GM18517 (cell line): Measurements from ENCODE around the gene SFTPB.
A peak's percentile ranks its signal among the peaks of the same experiment; 100 is the strongest.
"Not testable (repeated sequence)": the region's sequence is repeated elsewhere in the genome, so short reads cannot be mapped to it uniquely, and the experiment has no call there.

Experiments
- ATAC-seq: cut with Tn5 transposase; IDR thresholded peaks from one replicate; pipeline ENCODE4 v1.9.1; 2021; ENCODE audit warnings: mild to moderate bottlenecking, moderate library complexity; ENCODE audit not compliant: unreplicated experiment

The SFTPB gene

GRCh38 chr2:85619617-85620016 lies 48.4 kb downstream of the SFTPB start:
- no peak for ATAC-seq

- ATAC-seq: not testable (repeated sequence)
Measured at GRCh38 chr2:85617723-85618122, 50.3 kb downstream of the SFTPB start.

- no peak for ATAC-seq
Measured at GRCh38 chr2:85615413-85615728, 52.6 kb downstream of the SFTPB start.

GRCh38 chr2:85614757-85615156 lies 53.2 kb downstream of the SFTPB start:
- not testable (repeated sequence) for ATAC-seq

GRCh38 chr2:85613717-85614515 lies 54.1 kb downstream of the SFTPB start:
- ATAC-seq: no peak

GRCh38 chr2:85611705-85612587 lies 56.1 kb downstream of the SFTPB start, which contains the start of gene C2orf68:
Gene C2orf68, minus strand, starts transcription at chr2:85612066. Its CDS starts 82 bp downstream, at chr2:85611984.
- ATAC-seq: peak; percentile 62

- ATAC-seq: no peak
Measured at GRCh38 chr2:85611217-85611704, 56.7 kb downstream of the SFTPB start.
